HepG2 (cell line): ENCODE data around the gene KRT6C. TPM values are rescaled to one million over a fixed set of nuclear protein-coding genes. Genes with fewer than 3 reads are reported as not detected.

ENCODE experiments used
- ATAC-seq: fragments of 200-7000 bp; cut with Tn5 transposase; 3 replicates; pipeline ENCODE4 v1.9.1; 2020; ENCODE audit warnings: mild to moderate bottlenecking, moderate library complexity
- BruUV-seq: library from RNA; stranded (reverse); fragments of 400-500 nt; replicated peaks from 2 replicates; lab custom pipeline; 2021; lab: Mats Ljungman, UMichigan
- CTCF ChIA-PET: fragments of 300-600 bp; formaldehyde crosslinking; extraction: SDS; loops from one replicate; lab custom pipeline; 2021; ENCODE audit warnings: low total read pairs, inconsistent platforms, low intra/inter-chr PET ratio; lab: Yijun Ruan, JAX
- POLR2A ChIA-PET: fragments of 350-600 bp; sonication (Branson Sonifier 250); formaldehyde crosslinking; loops from one replicate; lab custom pipeline; 2020; ENCODE audit warnings: antibody characterized with exemption, inconsistent platforms; lab: Yijun Ruan, JAX
- DNase-seq: peaks from one replicate; pipeline ENCODE4 v3.0.0-alpha.2; 2015; ENCODE audit warnings: low spot score
- FAIRE-seq: peaks from 3 replicates; lab custom pipeline; 2011; peaks lifted over from hg19 to GRCh38; lab: Jason Lieb, UNC
- H2AFZ ChIP-seq: one replicate; pipeline ENCODE4 v1.6.1; 2011; ENCODE audit warnings: low read length, inconsistent platforms
- H3K27ac ChIP-seq: fragments of 300-600 bp; 3 replicates; pipeline ENCODE4 v1.8.0; 2011; ENCODE audit warnings: mixed run types, mild to moderate bottlenecking, mixed read lengths, low read length, inconsistent platforms; ENCODE audit not compliant: insufficient read depth; ENCODE audit errors: extremely low read length
- H3K27me3 ChIP-seq, 2 experiments: fragments of 200-600 bp in 1 of 2; 2 replicates in 1 of 2; 3 replicates in 1 of 2; pipeline versions ENCODE4 v1.6.0 to v1.8.0; 2011; ENCODE audit warnings: low read length in 2 of 2, mild to moderate bottlenecking in 2 of 2, moderate library complexity in 2 of 2, inconsistent platforms in 1 of 2; ENCODE audit not compliant: insufficient read depth in 2 of 2, control insufficient read depth in 1 of 2
- H3K36me3 ChIP-seq, 2 experiments: fragments of 200-600 bp in 1 of 2; replicated peaks in 1 of 2; 2 replicates in 1 of 2; 3 replicates in 1 of 2; pipeline versions ENCODE4 v1.5.1 to v1.8.0; 2011; ENCODE audit warnings: low read length in 2 of 2, inconsistent platforms in 1 of 2; ENCODE audit not compliant: insufficient read depth in 2 of 2, control insufficient read depth in 1 of 2
- H3K4me1 ChIP-seq: 2 replicates; pipeline ENCODE4 v1.5.1; 2012; ENCODE audit warnings: low read length, inconsistent platforms; ENCODE audit not compliant: insufficient read depth
- H3K4me2 ChIP-seq: 2 replicates; pipeline ENCODE4 v1.6.0; 2011; ENCODE audit warnings: low read depth, low read length, inconsistent platforms
- H3K4me3 ChIP-seq, 3 experiments: fragments of 200-600 bp in 1 of 3; sonication (generic), shearing (Covaris generic) in 1 of 3; replicated peaks in 1 of 3; 2 replicates each; pipeline ENCODE4 v1.5.1; 2011 to 2016; ENCODE audit warnings: low read length in 3 of 3, inconsistent platforms in 2 of 3, low read depth in 2 of 3, mild to moderate bottlenecking in 2 of 3, control low read depth in 1 of 3, mixed read lengths in 1 of 3; ENCODE audit not compliant: insufficient read depth in 1 of 3
- H3K79me2 ChIP-seq: one replicate; pipeline ENCODE4 v1.6.1; 2011; ENCODE audit warnings: low read length, inconsistent platforms; ENCODE audit not compliant: insufficient read depth
- H3K9ac ChIP-seq: 2 replicates; pipeline ENCODE4 v1.6.0; 2011; ENCODE audit warnings: mild to moderate bottlenecking, low read depth, low read length, inconsistent platforms; ENCODE audit not compliant: insufficient read depth
- H3K9me3 ChIP-seq: 2 replicates; pipeline ENCODE4 v1.5.1; 2012; ENCODE audit warnings: mild to moderate bottlenecking, low read length
- H4K20me1 ChIP-seq: 2 replicates; pipeline ENCODE4 v1.6.0; 2011; ENCODE audit warnings: inconsistent platforms, mild to moderate bottlenecking, low read length, moderate library complexity; ENCODE audit not compliant: insufficient read depth
- CCAR2 ChIP-seq: fragments of 200-400 bp; formaldehyde crosslinking; optimal IDR thresholded peaks from 2 replicates; pipeline ENCODE3; 2018; ENCODE audit warnings: low read depth, mild to moderate bottlenecking, low read length, moderate library complexity
- KMT2A ChIP-seq: sonication (generic); formaldehyde crosslinking; IDR thresholded peaks from 2 replicates; pipeline ENCODE4 v1.4.0; 2020; ENCODE audit warnings: missing genetic modification reagents
- PRMT3 ChIP-seq: sonication (generic); formaldehyde crosslinking; IDR thresholded peaks from 2 replicates; pipeline ENCODE4 v1.8.1; 2022; ENCODE audit warnings: low read depth, mild to moderate bottlenecking, moderate library complexity, missing genetic modification reagents, borderline replicate concordance
- SATB2 ChIP-seq: sonication (generic); formaldehyde crosslinking; IDR thresholded peaks from 2 replicates; pipeline ENCODE4 v1.5.0; 2020; ENCODE audit warnings: missing genetic modification reagents
- SNAPC5 ChIP-seq: sonication (generic); formaldehyde crosslinking; IDR thresholded peaks from 2 replicates; pipeline ENCODE4 v1.8.1; 2023; ENCODE audit warnings: mild to moderate bottlenecking, missing genetic modification reagents, borderline replicate concordance
- SOX5 ChIP-seq: IDR thresholded peaks from 2 replicates; pipeline ENCODE4 v1.6.1; 2016; ENCODE audit warnings: borderline replicate concordance
- ZFP36L1 ChIP-seq: sonication (generic); formaldehyde crosslinking; IDR thresholded peaks from 2 replicates; pipeline ENCODE4 v1.8.0; 2022; ENCODE audit warnings: mild to moderate bottlenecking, missing genetic modification reagents, moderate library complexity
- ZNF136 ChIP-seq: sonication (generic); formaldehyde crosslinking; IDR thresholded peaks from 2 replicates; pipeline ENCODE4 v1.8.1; 2022; ENCODE audit warnings: low read depth, mild to moderate bottlenecking, moderate library complexity, missing genetic modification reagents
- ZNF709 ChIP-seq: sonication (generic); formaldehyde crosslinking; IDR thresholded peaks from 2 replicates; pipeline ENCODE4 v1.5.0; 2020; ENCODE audit warnings: mild to moderate bottlenecking, missing genetic modification reagents
- ZSCAN9 ChIP-seq: IDR thresholded peaks from 2 replicates; pipeline ENCODE4 v1.6.1; 2016; ENCODE audit warnings: borderline replicate concordance
- ZZZ3 ChIP-seq: sonication (generic); formaldehyde crosslinking; IDR thresholded peaks from 2 replicates; pipeline ENCODE4 v1.4.0; 2020; ENCODE audit warnings: missing genetic modification reagents, mild to moderate bottlenecking, borderline replicate concordance
- WGBS: methylation state at CpG from one replicate; pipeline ENCODE4 v1.1.6; 2017; ENCODE audit warnings: low lambda C conversion rate; 5-methylcytosine and 5-hydroxymethylcytosine counted together
- in situ Hi-C: cut with HindIII; loops from 2 replicates; pipeline ENCODE4 v1.10.0; 2017; ENCODE audit warnings: low pct_unique_long_range_greater_than_20kb; ENCODE audit not compliant: extremely low pct_ligation_motif_present
- intact Hi-C: fragments of 100-400 bp; cut with micrococcal nuclease; formaldehyde crosslinking; loops from one replicate; pipeline ENCODE4 v1.10.0; 2022; ENCODE audit not compliant: unreplicated experiment
- polyA plus RNA-seq, 8 experiments: library from polyadenylated mRNA; depleted of rRNA in 3 of 8; stranded (reverse) in 7 of 8; unstranded in 1 of 8; fragments of >200 nt; fragmentation: Illumina TruSeq in 4 of 8; extraction: Trizol in 4 of 8; gene quantifications; 2 replicates each; pipeline versions ENCODE4 v1.2.1 to v1.2.3, GENCODE V29; 2011 to 2016; ENCODE audit warnings: low read depth in 4 of 8, missing spikeins in 1 of 8, mixed read lengths in 1 of 8; ENCODE audit not compliant: insufficient read depth in 1 of 8
- total RNA-seq, 5 experiments: library from RNA; depleted of rRNA; stranded (reverse); fragments of >200 nt; fragmentation: Illumina TruSeq; extraction: Trizol; gene quantifications; 2 replicates each; pipeline ENCODE4 v1.2.3, GENCODE V29; 2016; ENCODE audit warnings: low read depth in 1 of 5
- TF ChIP-seq, protein P1 (sequence below): sonication (generic); formaldehyde crosslinking; IDR thresholded peaks from 2 replicates; pipeline ENCODE4 v1.8.1; 2023; ENCODE audit warnings: mild to moderate bottlenecking, moderate library complexity, missing genetic modification reagents
- TF ChIP-seq, protein P2 (sequence below): sonication (generic); formaldehyde crosslinking; IDR thresholded peaks from 2 replicates; pipeline ENCODE4 v1.5.1; 2020; ENCODE audit warnings: missing genetic modification reagents, mild to moderate bottlenecking, borderline replicate concordance
- TF ChIP-seq, protein P3 (sequence below): sonication (generic); formaldehyde crosslinking; IDR thresholded peaks from 2 replicates; pipeline ENCODE4 v1.5.0; 2020; ENCODE audit warnings: mild to moderate bottlenecking, missing genetic modification reagents, moderate library complexity
- TF ChIP-seq, protein P4 (sequence below): sonication (generic); formaldehyde crosslinking; IDR thresholded peaks from 2 replicates; pipeline ENCODE4 v1.5.0; 2020; ENCODE audit warnings: missing genetic modification reagents

Gene KRT6C
- total and polyA plus RNA-seq, 2 of the 13 experiments (the other 11 are each of a cell fraction or from before 2014, with no cell fraction given): 0.03 TPM; not detected in 1

DNA sequence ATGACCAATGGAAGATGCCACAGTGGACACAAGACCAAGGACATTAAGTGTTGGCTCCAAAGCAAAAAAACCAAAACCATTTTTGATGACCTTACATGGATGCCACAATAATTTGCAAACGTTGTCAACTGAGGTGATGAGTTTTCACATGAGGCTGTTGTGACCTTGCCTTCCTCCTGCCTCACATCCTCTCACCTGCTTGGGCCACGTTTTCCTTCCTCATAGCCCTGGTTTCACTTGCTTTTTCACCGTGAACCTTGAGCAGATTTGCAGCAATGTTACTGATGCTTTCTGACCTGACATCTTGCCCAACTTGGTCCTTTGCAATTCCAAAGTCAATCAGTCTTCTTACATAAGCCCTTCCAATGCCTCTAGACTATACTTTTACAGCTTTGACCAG, 25.4 kb downstream of the KRT6C start:
- no peaks in the 10 kb centered on the region for H3K36me3 ChIP-seq
- H4K20me1 ChIP-seq: no peaks in the 10 kb centered on the region
- ATAC-seq (no peak), FAIRE-seq (no peak), DNase-seq (no peak)
- H2AFZ ChIP-seq: no peak overlapping the region
- no TSS peak for BruUV-seq
- WGBS: 3% methylated on average over 3 of the region's 3 CpGs
- no peaks in the 10 kb centered on the region for H3K79me2 ChIP-seq
- in situ Hi-C loops (no loop called here), intact Hi-C loops (no loop called here)
- CTCF ChIA-PET: no interaction called here
- 0 out of 5 replicates have a peak, but pooled peaks cover 0 to 4% of the 10 kb centered on the region in 2 experiments for H3K27me3 ChIP-seq
- H3K4me1 ChIP-seq: no peaks in the 10 kb centered on the region
- no peaks in the 10 kb centered on the region for H3K9me3 ChIP-seq
- H3K4me2 ChIP-seq: no peak overlapping the region
- H3K4me3 ChIP-seq: no peak overlapping the region
- H3K27ac ChIP-seq: no peak overlapping the region
- no peak for TF ChIP-seq CCAR2
- no peak for TF ChIP-seq SATB2 (CRISPR knock-in tag)
- TF ChIP-seq ZZZ3 (CRISPR knock-in tag): no peak
- TF ChIP-seq ZSCAN9: no peak
- no peak for TF ChIP-seq ZNF136 (CRISPR knock-in tag)
- TF ChIP-seq KMT2A (CRISPR knock-in tag): no peak
- no peak for TF ChIP-seq ZNF709
- TF ChIP-seq, protein P1, sequence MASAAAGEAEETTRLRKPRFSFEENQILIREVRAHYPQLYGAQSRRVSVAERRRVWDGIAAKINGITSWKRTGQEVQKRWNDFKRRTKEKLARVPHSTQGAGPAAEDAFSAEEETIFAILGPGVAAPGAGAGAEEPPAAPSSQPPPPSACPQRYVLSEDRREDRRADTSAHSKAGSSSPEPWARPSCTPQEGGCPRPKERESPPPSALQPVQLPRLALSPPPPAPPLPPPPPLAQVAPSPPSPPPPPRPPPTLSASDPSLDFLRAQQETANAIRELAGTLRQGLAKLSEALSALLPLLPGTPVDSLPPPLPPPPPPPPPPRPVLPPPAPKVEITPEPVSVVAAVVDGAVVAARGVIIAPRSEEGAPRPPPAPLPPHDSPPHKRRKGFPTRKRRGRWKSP (CRISPR knock-in tag): no peak
- no peak for TF ChIP-seq SNAPC5
- TF ChIP-seq, protein P2, sequence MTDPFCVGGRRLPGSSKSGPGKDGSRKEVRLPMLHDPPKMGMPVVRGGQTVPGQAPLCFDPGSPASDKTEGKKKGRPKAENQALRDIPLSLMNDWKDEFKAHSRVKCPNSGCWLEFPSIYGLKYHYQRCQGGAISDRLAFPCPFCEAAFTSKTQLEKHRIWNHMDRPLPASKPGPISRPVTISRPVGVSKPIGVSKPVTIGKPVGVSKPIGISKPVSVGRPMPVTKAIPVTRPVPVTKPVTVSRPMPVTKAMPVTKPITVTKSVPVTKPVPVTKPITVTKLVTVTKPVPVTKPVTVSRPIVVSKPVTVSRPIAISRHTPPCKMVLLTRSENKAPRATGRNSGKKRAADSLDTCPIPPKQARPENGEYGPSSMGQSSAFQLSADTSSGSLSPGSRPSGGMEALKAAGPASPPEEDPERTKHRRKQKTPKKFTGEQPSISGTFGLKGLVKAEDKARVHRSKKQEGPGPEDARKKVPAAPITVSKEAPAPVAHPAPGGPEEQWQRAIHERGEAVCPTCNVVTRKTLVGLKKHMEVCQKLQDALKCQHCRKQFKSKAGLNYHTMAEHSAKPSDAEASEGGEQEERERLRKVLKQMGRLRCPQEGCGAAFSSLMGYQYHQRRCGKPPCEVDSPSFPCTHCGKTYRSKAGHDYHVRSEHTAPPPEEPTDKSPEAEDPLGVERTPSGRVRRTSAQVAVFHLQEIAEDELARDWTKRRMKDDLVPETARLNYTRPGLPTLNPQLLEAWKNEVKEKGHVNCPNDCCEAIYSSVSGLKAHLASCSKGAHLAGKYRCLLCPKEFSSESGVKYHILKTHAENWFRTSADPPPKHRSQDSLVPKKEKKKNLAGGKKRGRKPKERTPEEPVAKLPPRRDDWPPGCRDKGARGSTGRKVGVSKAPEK (CRISPR knock-in tag): no peak
- TF ChIP-seq, protein P3, sequence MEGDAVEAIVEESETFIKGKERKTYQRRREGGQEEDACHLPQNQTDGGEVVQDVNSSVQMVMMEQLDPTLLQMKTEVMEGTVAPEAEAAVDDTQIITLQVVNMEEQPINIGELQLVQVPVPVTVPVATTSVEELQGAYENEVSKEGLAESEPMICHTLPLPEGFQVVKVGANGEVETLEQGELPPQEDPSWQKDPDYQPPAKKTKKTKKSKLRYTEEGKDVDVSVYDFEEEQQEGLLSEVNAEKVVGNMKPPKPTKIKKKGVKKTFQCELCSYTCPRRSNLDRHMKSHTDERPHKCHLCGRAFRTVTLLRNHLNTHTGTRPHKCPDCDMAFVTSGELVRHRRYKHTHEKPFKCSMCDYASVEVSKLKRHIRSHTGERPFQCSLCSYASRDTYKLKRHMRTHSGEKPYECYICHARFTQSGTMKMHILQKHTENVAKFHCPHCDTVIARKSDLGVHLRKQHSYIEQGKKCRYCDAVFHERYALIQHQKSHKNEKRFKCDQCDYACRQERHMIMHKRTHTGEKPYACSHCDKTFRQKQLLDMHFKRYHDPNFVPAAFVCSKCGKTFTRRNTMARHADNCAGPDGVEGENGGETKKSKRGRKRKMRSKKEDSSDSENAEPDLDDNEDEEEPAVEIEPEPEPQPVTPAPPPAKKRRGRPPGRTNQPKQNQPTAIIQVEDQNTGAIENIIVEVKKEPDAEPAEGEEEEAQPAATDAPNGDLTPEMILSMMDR (CRISPR knock-in tag): no peak
- no peak for TF ChIP-seq ZFP36L1 (CRISPR knock-in tag)
- TF ChIP-seq, protein P4, sequence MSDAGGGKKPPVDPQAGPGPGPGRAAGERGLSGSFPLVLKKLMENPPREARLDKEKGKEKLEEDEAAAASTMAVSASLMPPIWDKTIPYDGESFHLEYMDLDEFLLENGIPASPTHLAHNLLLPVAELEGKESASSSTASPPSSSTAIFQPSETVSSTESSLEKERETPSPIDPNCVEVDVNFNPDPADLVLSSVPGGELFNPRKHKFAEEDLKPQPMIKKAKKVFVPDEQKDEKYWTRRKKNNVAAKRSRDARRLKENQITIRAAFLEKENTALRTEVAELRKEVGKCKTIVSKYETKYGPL: no peak
- TF ChIP-seq SOX5 (CRISPR knock-in tag): no peak
- TF ChIP-seq PRMT3 (CRISPR knock-in tag): no peak
- POLR2A ChIA-PET: no interaction called here
- no peak overlapping the region for H3K9ac ChIP-seq
